ENCODE results near the gene TBX20.
"Not testable (repeated sequence)": the region's sequence is repeated elsewhere in the genome, so short reads cannot be mapped to it uniquely, and the experiment has no call there.

TBX20 gene

DNA sequence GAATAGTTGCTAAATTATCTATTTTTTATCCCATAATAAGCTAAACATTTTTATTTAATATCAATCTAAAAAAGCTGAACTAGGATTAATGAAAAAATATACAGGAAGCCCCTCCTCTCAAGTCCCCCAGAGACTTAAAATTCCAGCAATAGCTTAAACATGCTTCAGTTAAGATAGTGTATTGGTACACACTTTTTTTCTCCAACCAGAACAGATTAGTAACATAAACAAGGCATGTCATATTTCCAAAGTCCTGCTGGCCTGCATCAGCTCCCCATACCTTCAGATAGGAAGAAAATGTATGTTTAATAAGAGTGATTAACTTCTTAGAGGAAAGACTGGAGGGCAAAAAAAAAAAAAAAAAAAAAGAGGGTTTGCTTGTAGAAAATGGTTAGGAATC, 7.1 kb downstream of the TBX20 start:
- ATAC-seq, result no peak
- TF ChIP-seq ZNF565 (CRISPR knock-in tag; conservative IDR thresholded peaks at IDR 0.05; ENCODE audit: low read depth), result no peak
- no peak for TF ChIP-seq ZC3H10 (CRISPR knock-in tag; IDR thresholded peaks at IDR 0.05)
- TF ChIP-seq, protein P1, sequence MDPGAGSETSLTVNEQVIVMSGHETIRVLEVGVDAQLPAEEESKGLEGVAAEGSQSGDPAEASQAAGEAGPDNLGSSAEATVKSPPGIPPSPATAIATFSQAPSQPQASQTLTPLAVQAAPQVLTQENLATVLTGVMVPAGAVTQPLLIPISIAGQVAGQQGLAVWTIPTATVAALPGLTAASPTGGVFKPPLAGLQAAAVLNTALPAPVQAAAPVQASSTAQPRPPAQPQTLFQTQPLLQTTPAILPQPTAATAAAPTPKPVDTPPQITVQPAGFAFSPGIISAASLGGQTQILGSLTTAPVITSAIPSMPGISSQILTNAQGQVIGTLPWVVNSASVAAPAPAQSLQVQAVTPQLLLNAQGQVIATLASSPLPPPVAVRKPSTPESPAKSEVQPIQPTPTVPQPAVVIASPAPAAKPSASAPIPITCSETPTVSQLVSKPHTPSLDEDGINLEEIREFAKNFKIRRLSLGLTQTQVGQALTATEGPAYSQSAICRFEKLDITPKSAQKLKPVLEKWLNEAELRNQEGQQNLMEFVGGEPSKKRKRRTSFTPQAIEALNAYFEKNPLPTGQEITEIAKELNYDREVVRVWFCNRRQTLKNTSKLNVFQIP (CRISPR knock-in tag; IDR thresholded peaks at IDR 0.05; ENCODE audit: borderline replicate concordance, low read depth), result no peak
- TF ChIP-seq ESRRG (CRISPR knock-in tag; IDR thresholded peaks at IDR 0.05), result no peak
- no peak for TF ChIP-seq ZNF8 (CRISPR knock-in tag; IDR thresholded peaks at IDR 0.05)
- TF ChIP-seq, protein P2, sequence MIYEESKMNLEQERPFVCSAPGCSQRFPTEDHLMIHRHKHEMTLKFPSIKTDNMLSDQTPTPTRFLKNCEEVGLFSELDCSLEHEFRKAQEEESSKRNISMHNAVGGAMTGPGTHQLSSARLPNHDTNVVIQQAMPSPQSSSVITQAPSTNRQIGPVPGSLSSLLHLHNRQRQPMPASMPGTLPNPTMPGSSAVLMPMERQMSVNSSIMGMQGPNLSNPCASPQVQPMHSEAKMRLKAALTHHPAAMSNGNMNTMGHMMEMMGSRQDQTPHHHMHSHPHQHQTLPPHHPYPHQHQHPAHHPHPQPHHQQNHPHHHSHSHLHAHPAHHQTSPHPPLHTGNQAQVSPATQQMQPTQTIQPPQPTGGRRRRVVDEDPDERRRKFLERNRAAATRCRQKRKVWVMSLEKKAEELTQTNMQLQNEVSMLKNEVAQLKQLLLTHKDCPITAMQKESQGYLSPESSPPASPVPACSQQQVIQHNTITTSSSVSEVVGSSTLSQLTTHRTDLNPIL (CRISPR knock-in tag; IDR thresholded peaks at IDR 0.05; ENCODE audit: low read depth), result no peak
- TF ChIP-seq BACH2 (CRISPR knock-in tag; IDR thresholded peaks at IDR 0.05; ENCODE audit: borderline replicate concordance), result no peak
- TF ChIP-seq OSR1 (CRISPR knock-in tag; IDR thresholded peaks at IDR 0.05), result no peak
- no peak for TF ChIP-seq CSDC2 (CRISPR knock-in tag; IDR thresholded peaks at IDR 0.05)
- no peak for TF ChIP-seq ARNTL (CRISPR knock-in tag; IDR thresholded peaks at IDR 0.05; ENCODE audit: borderline replicate concordance, low read depth)

DNA sequence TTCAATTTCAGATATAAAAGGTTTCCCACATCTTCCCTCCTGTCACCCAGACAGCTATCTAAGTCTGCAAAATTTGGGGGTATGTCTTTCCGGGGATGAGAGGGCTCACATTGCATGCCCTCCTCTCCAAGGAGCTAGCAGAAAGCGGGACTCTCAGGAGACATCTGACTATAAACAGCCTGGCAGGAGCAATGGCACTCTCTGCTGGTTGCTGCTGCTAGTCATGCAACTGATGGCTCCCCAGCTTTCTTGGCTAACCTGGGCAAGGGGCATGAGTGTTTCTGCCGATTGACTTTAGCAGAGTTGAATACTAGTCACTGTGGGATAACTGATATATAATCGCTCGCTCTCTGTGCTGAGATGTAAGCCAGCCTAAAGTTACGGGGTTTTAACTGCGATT, 12.0 kb downstream of the TBX20 start:
- ATAC-seq, result peak; percentile 65
- no peak for TF ChIP-seq ZFP30 (CRISPR knock-in tag; IDR thresholded peaks at IDR 0.05)
- TF ChIP-seq ZNF8 (CRISPR knock-in tag; IDR thresholded peaks at IDR 0.05), result no peak
- TF ChIP-seq TCF4 (CRISPR knock-in tag; IDR thresholded peaks at IDR 0.05; ENCODE audit: borderline replicate concordance), result no peak
- no peak for TF ChIP-seq TOX (CRISPR knock-in tag; IDR thresholded peaks at IDR 0.05; ENCODE audit: borderline replicate concordance)
- TF ChIP-seq BACH2 (CRISPR knock-in tag; IDR thresholded peaks at IDR 0.05; ENCODE audit: borderline replicate concordance), result no peak
- no peak for TF ChIP-seq CSDC2 (CRISPR knock-in tag; IDR thresholded peaks at IDR 0.05)
- TF ChIP-seq, protein P2 (CRISPR knock-in tag; IDR thresholded peaks at IDR 0.05; ENCODE audit: low read depth), result no peak
- TF ChIP-seq ZC3H10 (CRISPR knock-in tag; IDR thresholded peaks at IDR 0.05), result no peak
- TF ChIP-seq OSR1 (CRISPR knock-in tag; IDR thresholded peaks at IDR 0.05), result no peak
- no peak for TF ChIP-seq PPARA (CRISPR knock-in tag; IDR thresholded peaks at IDR 0.05; ENCODE audit: borderline replicate concordance)
- TF ChIP-seq, protein P3, sequence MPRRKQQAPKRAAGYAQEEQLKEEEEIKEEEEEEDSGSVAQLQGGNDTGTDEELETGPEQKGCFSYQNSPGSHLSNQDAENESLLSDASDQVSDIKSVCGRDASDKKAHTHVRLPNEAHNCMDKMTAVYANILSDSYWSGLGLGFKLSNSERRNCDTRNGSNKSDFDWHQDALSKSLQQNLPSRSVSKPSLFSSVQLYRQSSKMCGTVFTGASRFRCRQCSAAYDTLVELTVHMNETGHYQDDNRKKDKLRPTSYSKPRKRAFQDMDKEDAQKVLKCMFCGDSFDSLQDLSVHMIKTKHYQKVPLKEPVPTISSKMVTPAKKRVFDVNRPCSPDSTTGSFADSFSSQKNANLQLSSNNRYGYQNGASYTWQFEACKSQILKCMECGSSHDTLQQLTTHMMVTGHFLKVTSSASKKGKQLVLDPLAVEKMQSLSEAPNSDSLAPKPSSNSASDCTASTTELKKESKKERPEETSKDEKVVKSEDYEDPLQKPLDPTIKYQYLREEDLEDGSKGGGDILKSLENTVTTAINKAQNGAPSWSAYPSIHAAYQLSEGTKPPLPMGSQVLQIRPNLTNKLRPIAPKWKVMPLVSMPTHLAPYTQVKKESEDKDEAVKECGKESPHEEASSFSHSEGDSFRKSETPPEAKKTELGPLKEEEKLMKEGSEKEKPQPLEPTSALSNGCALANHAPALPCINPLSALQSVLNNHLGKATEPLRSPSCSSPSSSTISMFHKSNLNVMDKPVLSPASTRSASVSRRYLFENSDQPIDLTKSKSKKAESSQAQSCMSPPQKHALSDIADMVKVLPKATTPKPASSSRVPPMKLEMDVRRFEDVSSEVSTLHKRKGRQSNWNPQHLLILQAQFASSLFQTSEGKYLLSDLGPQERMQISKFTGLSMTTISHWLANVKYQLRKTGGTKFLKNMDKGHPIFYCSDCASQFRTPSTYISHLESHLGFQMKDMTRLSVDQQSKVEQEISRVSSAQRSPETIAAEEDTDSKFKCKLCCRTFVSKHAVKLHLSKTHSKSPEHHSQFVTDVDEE (CRISPR knock-in tag; IDR thresholded peaks at IDR 0.05), result no peak
- TF ChIP-seq ARNTL (CRISPR knock-in tag; IDR thresholded peaks at IDR 0.05; ENCODE audit: borderline replicate concordance, low read depth), result no peak
- TF ChIP-seq, protein P4, sequence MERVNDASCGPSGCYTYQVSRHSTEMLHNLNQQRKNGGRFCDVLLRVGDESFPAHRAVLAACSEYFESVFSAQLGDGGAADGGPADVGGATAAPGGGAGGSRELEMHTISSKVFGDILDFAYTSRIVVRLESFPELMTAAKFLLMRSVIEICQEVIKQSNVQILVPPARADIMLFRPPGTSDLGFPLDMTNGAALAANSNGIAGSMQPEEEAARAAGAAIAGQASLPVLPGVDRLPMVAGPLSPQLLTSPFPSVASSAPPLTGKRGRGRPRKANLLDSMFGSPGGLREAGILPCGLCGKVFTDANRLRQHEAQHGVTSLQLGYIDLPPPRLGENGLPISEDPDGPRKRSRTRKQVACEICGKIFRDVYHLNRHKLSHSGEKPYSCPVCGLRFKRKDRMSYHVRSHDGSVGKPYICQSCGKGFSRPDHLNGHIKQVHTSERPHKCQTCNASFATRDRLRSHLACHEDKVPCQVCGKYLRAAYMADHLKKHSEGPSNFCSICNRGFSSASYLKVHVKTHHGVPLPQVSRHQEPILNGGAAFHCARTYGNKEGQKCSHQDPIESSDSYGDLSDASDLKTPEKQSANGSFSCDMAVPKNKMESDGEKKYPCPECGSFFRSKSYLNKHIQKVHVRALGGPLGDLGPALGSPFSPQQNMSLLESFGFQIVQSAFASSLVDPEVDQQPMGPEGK (CRISPR knock-in tag; IDR thresholded peaks at IDR 0.05; ENCODE audit: borderline replicate concordance), result no peak

DNA sequence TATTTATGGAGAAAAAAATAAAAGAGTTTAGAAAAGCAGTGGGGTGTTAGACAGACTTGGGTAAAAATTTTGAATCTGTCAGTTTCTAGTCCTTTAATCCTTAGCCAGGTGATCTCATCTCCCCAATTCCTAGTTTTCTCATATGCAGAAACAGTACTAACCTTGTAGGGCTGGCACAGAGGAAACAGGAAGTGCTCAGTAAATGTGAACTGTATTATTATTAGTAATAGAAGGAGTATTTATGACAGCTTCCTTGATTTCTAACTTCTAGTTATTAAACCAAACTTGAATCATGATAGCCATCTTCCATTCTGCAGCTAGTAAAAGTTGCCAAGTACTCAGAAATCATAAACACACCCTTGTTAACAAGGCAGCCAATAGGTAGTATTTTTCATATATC, 12.5 kb downstream of the TBX20 start:
- ATAC-seq, result peak; percentile 53; the same call in 2 of the 3 replicates
- TF ChIP-seq ZFP30 (CRISPR knock-in tag; IDR thresholded peaks at IDR 0.05), result no peak
- TF ChIP-seq, protein P3 (CRISPR knock-in tag; IDR thresholded peaks at IDR 0.05), result no peak

DNA sequence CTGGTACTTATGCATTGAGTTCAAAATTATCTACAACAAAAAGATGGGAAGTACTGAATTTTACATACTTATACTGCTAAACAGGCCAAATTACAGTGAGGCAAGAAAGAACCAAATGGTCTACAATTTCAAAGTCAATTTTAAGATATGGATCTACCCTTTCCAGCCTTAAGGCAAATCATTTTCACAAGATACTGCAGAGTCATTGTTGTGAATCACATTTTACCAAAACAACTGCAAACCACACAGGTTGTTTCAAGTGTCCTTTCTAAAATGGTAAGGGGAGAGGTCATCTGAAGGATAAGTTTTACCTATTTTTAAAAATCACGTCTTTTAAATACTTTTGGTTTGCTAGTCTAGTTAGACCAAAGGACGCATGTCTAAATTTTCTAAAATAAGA, 12.9 kb downstream of the TBX20 start:
- not testable (repeated sequence) for ATAC-seq

DNA sequence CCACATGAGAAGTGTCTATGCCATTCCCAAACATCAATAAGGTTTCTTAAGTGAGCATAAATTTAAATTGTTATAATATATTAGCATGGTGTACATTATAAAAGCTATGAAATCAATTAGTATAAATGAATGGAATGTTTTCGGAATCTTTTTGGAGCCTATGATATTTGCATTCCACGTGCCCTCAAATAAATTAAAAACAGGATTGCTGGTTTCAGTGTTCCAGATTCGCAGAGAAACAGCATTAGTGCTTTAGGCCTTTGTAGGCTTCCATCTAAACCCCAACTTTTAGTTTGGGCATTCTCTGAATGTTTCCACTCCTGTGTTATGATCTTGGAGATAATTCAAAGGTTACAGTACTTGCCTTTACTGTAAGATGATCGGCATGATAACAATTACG, 15.4 kb downstream of the TBX20 start:
- ATAC-seq, result not testable (repeated sequence)
